GM23248 (cell line): Measurements from ENCODE around the gene EPHA2.

ENCODE experiments used
- EZH2 ChIP-seq: fragments of 200-600 bp; sonication (generic); IDR thresholded peaks from 2 replicates; pipeline ENCODE4 v1.6.1; 2018; ENCODE audit warnings: antibody characterized with exemption, mild to moderate bottlenecking; ENCODE audit not compliant: insufficient read depth, poor library complexity, severe bottlenecking
- EZH2phosphoT487 ChIP-seq: fragments of 200-600 bp; sonication (generic); IDR thresholded peaks from 2 replicates; pipeline ENCODE4 v1.6.1; 2018; ENCODE audit warnings: antibody characterized with exemption, moderate library complexity, mild to moderate bottlenecking, low read depth; ENCODE audit not compliant: insufficient read depth

DNA sequence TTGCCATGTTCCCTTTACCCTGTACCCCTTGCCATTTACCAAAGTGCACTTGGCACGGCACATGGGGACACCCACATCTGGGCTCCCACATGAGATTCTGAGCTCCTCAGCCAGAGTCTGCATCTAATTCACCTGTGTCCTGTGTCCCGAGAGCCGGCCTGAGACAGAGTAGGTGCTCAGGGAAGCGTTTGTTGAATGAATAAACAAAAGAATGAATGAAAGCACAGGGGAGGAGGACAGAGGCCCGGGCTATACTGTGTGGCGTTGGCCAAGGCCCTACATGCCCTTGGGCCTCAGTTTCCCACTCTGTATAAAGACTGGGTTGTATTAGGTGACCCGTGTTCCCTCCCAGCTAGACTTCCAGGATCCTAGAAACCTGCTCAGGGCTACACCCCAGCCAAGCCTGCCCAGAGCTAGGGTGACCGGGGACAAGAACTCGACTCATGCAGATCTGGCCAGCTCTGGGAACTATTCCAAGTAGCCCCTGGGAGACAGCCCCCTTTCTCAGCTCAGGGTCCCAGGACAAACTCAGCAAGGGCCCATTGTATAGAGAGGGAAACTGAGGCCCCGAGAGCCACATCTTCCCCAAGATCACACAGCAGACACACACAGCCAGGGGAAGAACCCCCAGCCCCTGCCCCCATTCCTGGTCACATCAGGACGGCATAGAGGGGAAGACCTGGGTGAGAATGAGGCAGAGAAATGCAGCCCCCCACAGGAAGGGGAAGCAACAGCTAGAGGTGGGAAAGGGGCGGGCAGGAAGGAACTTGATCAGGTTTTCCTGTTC is 6.0 kb downstream of the EPHA2 start:
- TF ChIP-seq EZH2 (no peak), EZH2phosphoT487 (no peak)
